ENCODE measurements around the gene CDIP1.
A peak's percentile ranks its signal among the peaks of the same experiment; 100 is the strongest.
"Not testable (repeated sequence)": the region's sequence is repeated elsewhere in the genome, so short reads cannot be mapped to it uniquely, and the experiment has no call there.

The CDIP1 gene

GRCh38 chr16:4538350-4539235 lies at the start of gene CDIP1:
CDIP1 (minus strand) TSS chr16:4538773; CDS start chr16:4514130, 24,643 bp downstream.
- Histone ChIP-seq H3K4me1 (ENCODE audit: insufficient read depth, low read length) (peaks cover 4% of the 10 kb centered on the region; the same call in 1 of the 2 replicates), H3K4me3 (ENCODE audit: low read length) (peak within 1 kb of the TSS; percentile 91), H3K27ac (ENCODE audit: low read length) (peak within 1 kb of the TSS; percentile 77), H3K9ac (ENCODE audit: low read depth, low read length) (peak within 1 kb of the TSS; percentile 86; the same call in 1 of the 2 replicates), H3K36me3 (ENCODE audit: insufficient read depth, low read depth, low read length) (peaks cover 7% of the 10 kb centered on the region; the same call in 1 of the 2 replicates), H3K9me3 (ENCODE audit: insufficient read depth, low read depth, low read length) (peaks cover 10% of the 10 kb centered on the region), H3K27me3 (ENCODE audit: insufficient read depth, low read length) (peaks cover 15% of the 10 kb centered on the region)

- Histone ChIP-seq H3K36me3 (ENCODE audit: insufficient read depth, low read depth, low read length) (no peaks in the 10 kb centered on the region), H3K4me1 (ENCODE audit: insufficient read depth, low read length) (no peaks in the 10 kb centered on the region), H3K27me3 (ENCODE audit: insufficient read depth, low read length) (0 out of 2 replicates have a peak, but pooled peaks cover 6% of the 10 kb centered on the region), H3K9ac (ENCODE audit: low read depth, low read length) (no peak overlapping the region), H3K9me3 (ENCODE audit: insufficient read depth, low read depth, low read length) (peaks cover 6% of the 10 kb centered on the region; the same call in 1 of the 2 replicates), H3K27ac (ENCODE audit: low read length) (no peak overlapping the region), H3K4me3 (ENCODE audit: low read length) (no peak overlapping the region)
Measured at GRCh38 chr16:4586291-4586690, 47.7 kb upstream of the CDIP1 start.

- Histone ChIP-seq H3K4me1 (ENCODE audit: insufficient read depth, low read length) (no peaks in the 10 kb centered on the region), H3K27ac (ENCODE audit: low read length) (no peak overlapping the region), H3K9me3 (ENCODE audit: insufficient read depth, low read depth, low read length) (peaks cover 6% of the 10 kb centered on the region; the same call in 1 of the 2 replicates), H3K4me3 (ENCODE audit: low read length) (no peak overlapping the region), H3K9ac (ENCODE audit: low read depth, low read length) (no peak overlapping the region), H3K36me3 (ENCODE audit: insufficient read depth, low read depth, low read length) (no peaks in the 10 kb centered on the region), H3K27me3 (ENCODE audit: insufficient read depth, low read length) (0 out of 2 replicates have a peak, but pooled peaks cover 6% of the 10 kb centered on the region)
Measured at GRCh38 chr16:4583906-4584305, 45.3 kb upstream of the CDIP1 start.

GRCh38 chr16:4580250-4580649 lies 41.7 kb upstream of the CDIP1 start:
- no peak overlapping the region for H3K27ac ChIP-seq (ENCODE audit: low read length)

GRCh38 chr16:4578961-4579530 lies 40.5 kb upstream of the CDIP1 start:
- H3K4me3 ChIP-seq (ENCODE audit: low read length) = no peak overlapping the region
- no peak overlapping the region for H3K9ac ChIP-seq (ENCODE audit: low read depth, low read length)
- H3K4me1 ChIP-seq (ENCODE audit: insufficient read depth, low read length) = no peaks in the 10 kb centered on the region
- H3K9me3 ChIP-seq (ENCODE audit: insufficient read depth, low read depth, low read length) = no peaks in the 10 kb centered on the region
- no peaks in the 10 kb centered on the region for H3K27me3 ChIP-seq (ENCODE audit: insufficient read depth, low read length)
- H3K36me3 ChIP-seq (ENCODE audit: insufficient read depth, low read depth, low read length) = no peaks in the 10 kb centered on the region
- H3K27ac ChIP-seq (ENCODE audit: low read length) = no peak overlapping the region

More at GRCh38 chr16:4580250-4580649, 41.7 kb upstream of the CDIP1 start:
- H3K36me3 ChIP-seq (ENCODE audit: insufficient read depth, low read depth, low read length) = no peaks in the 10 kb centered on the region
- no peaks in the 10 kb centered on the region for H3K9me3 ChIP-seq (ENCODE audit: insufficient read depth, low read depth, low read length)
- H3K4me3 ChIP-seq (ENCODE audit: low read length) = no peak overlapping the region
- H3K4me1 ChIP-seq (ENCODE audit: insufficient read depth, low read length) = no peaks in the 10 kb centered on the region
- no peak overlapping the region for H3K9ac ChIP-seq (ENCODE audit: low read depth, low read length)
- no peaks in the 10 kb centered on the region for H3K27me3 ChIP-seq (ENCODE audit: insufficient read depth, low read length)

GRCh38 chr16:4576008-4576407 lies 37.4 kb upstream of the CDIP1 start:
- H3K36me3 ChIP-seq (ENCODE audit: insufficient read depth, low read depth, low read length) = no peaks in the 10 kb centered on the region
- H3K27me3 ChIP-seq (ENCODE audit: insufficient read depth, low read length) = no peaks in the 10 kb centered on the region
- H3K27ac ChIP-seq (ENCODE audit: low read length) = no peak overlapping the region
- H3K4me1 ChIP-seq (ENCODE audit: insufficient read depth, low read length) = peaks cover 6% of the 10 kb centered on the region
- no peaks in the 10 kb centered on the region for H3K9me3 ChIP-seq (ENCODE audit: insufficient read depth, low read depth, low read length)
- no peak overlapping the region for H3K9ac ChIP-seq (ENCODE audit: low read depth, low read length)
- no peak overlapping the region for H3K4me3 ChIP-seq (ENCODE audit: low read length)

GRCh38 chr16:4574919-4575705 lies 36.5 kb upstream of the CDIP1 start:
- Histone ChIP-seq H3K9me3 (ENCODE audit: insufficient read depth, low read depth, low read length) (no peaks in the 10 kb centered on the region), H3K36me3 (ENCODE audit: insufficient read depth, low read depth, low read length) (no peaks in the 10 kb centered on the region), H3K27me3 (ENCODE audit: insufficient read depth, low read length) (no peaks in the 10 kb centered on the region), H3K4me1 (ENCODE audit: insufficient read depth, low read length) (peaks cover 14% of the 10 kb centered on the region), H3K9ac (ENCODE audit: low read depth, low read length) (no peak overlapping the region), H3K4me3 (ENCODE audit: low read length) (no peak overlapping the region), H3K27ac (ENCODE audit: low read length) (no peak overlapping the region)

GRCh38 chr16:4573926-4574325 lies 35.4 kb upstream of the CDIP1 start:
- H3K36me3 ChIP-seq (ENCODE audit: insufficient read depth, low read depth, low read length); H3K27ac ChIP-seq (ENCODE audit: low read length); H3K27me3 ChIP-seq (ENCODE audit: insufficient read depth, low read length); H3K9ac ChIP-seq (ENCODE audit: low read depth, low read length); H3K4me3 ChIP-seq (ENCODE audit: low read length); H3K9me3 ChIP-seq (ENCODE audit: insufficient read depth, low read depth, low read length): not testable (repeated sequence)
- H3K4me1 ChIP-seq (ENCODE audit: insufficient read depth, low read length) = peaks cover 15% of the 10 kb centered on the region

GRCh38 chr16:4572715-4573114 lies 34.1 kb upstream of the CDIP1 start:
- Histone ChIP-seq H3K36me3 (ENCODE audit: insufficient read depth, low read depth, low read length) (no peaks in the 10 kb centered on the region), H3K9ac (ENCODE audit: low read depth, low read length) (no peak overlapping the region), H3K27ac (ENCODE audit: low read length) (no peak overlapping the region), H3K27me3 (ENCODE audit: insufficient read depth, low read length) (no peaks in the 10 kb centered on the region), H3K4me1 (ENCODE audit: insufficient read depth, low read length) (peaks cover 18% of the 10 kb centered on the region), H3K4me3 (ENCODE audit: low read length) (no peak overlapping the region), H3K9me3 (ENCODE audit: insufficient read depth, low read depth, low read length) (no peaks in the 10 kb centered on the region)

- Histone ChIP-seq H3K27ac (ENCODE audit: low read length) (peak overlapping the region; percentile 59), H3K4me3 (ENCODE audit: low read length) (peak overlapping the region; percentile 48), H3K9ac (ENCODE audit: low read depth, low read length) (peak overlapping the region; percentile 56; the same call in 1 of the 2 replicates)
Measured at GRCh38 chr16:4570688-4571321, 32.2 kb upstream of the CDIP1 start.

GRCh38 chr16:4570086-4570485 lies 31.5 kb upstream of the CDIP1 start:
- Histone ChIP-seq H3K9ac (ENCODE audit: low read depth, low read length) (peak overlapping the region; percentile 56; the same call in 1 of the 2 replicates), H3K4me1 (ENCODE audit: insufficient read depth, low read length) (peaks cover 18% of the 10 kb centered on the region), H3K27ac (ENCODE audit: low read length) (no peak overlapping the region), H3K4me3 (ENCODE audit: low read length) (peak overlapping the region; percentile 48), H3K9me3 (ENCODE audit: insufficient read depth, low read depth, low read length) (no peaks in the 10 kb centered on the region), H3K36me3 (ENCODE audit: insufficient read depth, low read depth, low read length) (no peaks in the 10 kb centered on the region), H3K27me3 (ENCODE audit: insufficient read depth, low read length) (no peaks in the 10 kb centered on the region)

More at GRCh38 chr16:4570688-4571321, 32.2 kb upstream of the CDIP1 start:
- H3K27me3 ChIP-seq (ENCODE audit: insufficient read depth, low read length) = no peaks in the 10 kb centered on the region
- no peaks in the 10 kb centered on the region for H3K36me3 ChIP-seq (ENCODE audit: insufficient read depth, low read depth, low read length)
- H3K9me3 ChIP-seq (ENCODE audit: insufficient read depth, low read depth, low read length) = no peaks in the 10 kb centered on the region
- H3K4me1 ChIP-seq (ENCODE audit: insufficient read depth, low read length) = peaks cover 18% of the 10 kb centered on the region

Data from iPS-20b (cell line).